A673 (cell line): ENCODE results near the gene MBNL2. TPM values are rescaled to one million over a fixed set of nuclear protein-coding genes. Genes with fewer than 3 reads are reported as not detected.

ENCODE experiments used
- BruUV-seq: library from RNA; stranded (reverse); fragments of 400-500 nt; replicated peaks from 2 replicates; lab custom pipeline; 2021; lab: Mats Ljungman, UMichigan
- CTCF ChIA-PET: fragments of 300-600 bp; sonication (Branson Sonifier 250); formaldehyde crosslinking; loops from one replicate; lab custom pipeline; 2022; ENCODE audit warnings: antibody characterized with exemption; lab: Charles Lee
- POLR2A ChIA-PET: fragments of 300-600 bp; sonication (Branson Sonifier 250); formaldehyde crosslinking; loops from one replicate; lab custom pipeline; 2022; ENCODE audit warnings: antibody characterized with exemption; ENCODE audit not compliant: low non-redundant PET; lab: Charles Lee
- DNase-seq: peaks from one replicate; pipeline ENCODE4 v3.0.0-alpha.2; 2015; ENCODE audit warnings: low spot score
- H3K27ac ChIP-seq: fragments of 200-600 bp; sonication (generic); 2 replicates; pipeline ENCODE4 v1.5.1; 2016; ENCODE audit warnings: mixed run types, low read depth, mild to moderate bottlenecking, mixed read lengths, antibody characterized with exemption, low read length; ENCODE audit not compliant: poor library complexity, severe bottlenecking
- H3K27me3 ChIP-seq: fragments of 200-600 bp; sonication (generic); replicated peaks from 2 replicates; pipeline ENCODE4 v1.6.1; 2017; ENCODE audit warnings: mixed run types, low read depth, mild to moderate bottlenecking, mixed read lengths, antibody characterized with exemption, low read length; ENCODE audit not compliant: insufficient read depth, poor library complexity
- H3K36me3 ChIP-seq: fragments of 200-600 bp; sonication (generic); 2 replicates; pipeline ENCODE4 v1.6.1; 2016; ENCODE audit warnings: mixed run types, mild to moderate bottlenecking, mixed read lengths, antibody characterized with exemption, low read length; ENCODE audit not compliant: insufficient read depth, poor library complexity, severe bottlenecking
- H3K4me1 ChIP-seq: fragments of 200-600 bp; sonication (generic); 2 replicates; pipeline ENCODE4 v1.6.1; 2017; ENCODE audit warnings: mixed run types, mild to moderate bottlenecking, mixed read lengths, antibody characterized with exemption, low read length; ENCODE audit not compliant: insufficient read depth, poor library complexity, severe bottlenecking
- H3K4me3 ChIP-seq: fragments of 200-600 bp; sonication (generic); 2 replicates; pipeline ENCODE4 v1.5.1; 2016; ENCODE audit warnings: low read depth, mixed run types, mild to moderate bottlenecking, mixed read lengths, low read length; ENCODE audit not compliant: poor library complexity, severe bottlenecking
- H3K9me3 ChIP-seq: fragments of 200-600 bp; sonication (generic); 2 replicates; pipeline ENCODE4 v1.6.1; 2016; ENCODE audit warnings: mixed run types, low read depth, mild to moderate bottlenecking, mixed read lengths, antibody characterized with exemption, low read length; ENCODE audit not compliant: poor library complexity, severe bottlenecking
- CTCF ChIP-seq: fragments of 300-800, 200-600 bp; sonication (generic); conservative IDR thresholded peaks from 2 replicates; pipeline ENCODE4 v1.5.1; 2017; ENCODE audit warnings: low read depth, mild to moderate bottlenecking, antibody characterized with exemption, low read length, moderate library complexity, mixed read lengths
- EZH2 ChIP-seq: fragments of 200-600 bp; sonication (generic); IDR thresholded peaks from 2 replicates; pipeline ENCODE4 v1.6.1; 2017; ENCODE audit warnings: borderline replicate concordance, low read depth, mild to moderate bottlenecking, mixed read lengths, antibody characterized with exemption, low read length; ENCODE audit not compliant: poor library complexity, severe bottlenecking
- intact Hi-C: fragments of 100-400 bp; cut with micrococcal nuclease; formaldehyde crosslinking; loops from one replicate; pipeline ENCODE4 v1.10.0; 2022; ENCODE audit not compliant: unreplicated experiment
- total RNA-seq: library from RNA; stranded (reverse); gene quantifications from 2 replicates; pipeline ENCODE4 v1.2.3, GENCODE V29; 2021

MBNL2 gene
- total RNA-seq, 1 experiment from 2014 or later, result 12.0 TPM

GRCh38 chr13:97272526-97272925 lies 50.4 kb downstream of the MBNL2 start:
- intact Hi-C loops, result no loop called here
- TF ChIP-seq CTCF (no peak), EZH2 (no peak)
- no peak overlapping the region for H3K27ac ChIP-seq
- DNase-seq, result no peak
- no TSS peak for BruUV-seq
- H3K27me3 ChIP-seq, result no peaks in the 10 kb centered on the region
- CTCF ChIA-PET, result no interaction called here
- H3K4me1 ChIP-seq, result peaks cover 24% of the 10 kb centered on the region
- H3K4me3 ChIP-seq, result no peak overlapping the region
- H3K36me3 ChIP-seq, result no peaks in the 10 kb centered on the region
- POLR2A ChIA-PET, result no interaction called here
- no peaks in the 10 kb centered on the region for H3K9me3 ChIP-seq

GRCh38 chr13:97273341-97273831 lies 51.3 kb downstream of the MBNL2 start:
- Histone ChIP-seq H3K9me3 (no peaks in the 10 kb centered on the region), H3K27me3 (no peaks in the 10 kb centered on the region), H3K27ac (no peak overlapping the region), H3K36me3 (no peaks in the 10 kb centered on the region), H3K4me1 (peaks cover 24% of the 10 kb centered on the region), H3K4me3 (no peak overlapping the region)
- intact Hi-C loops, result no loop called here
- BruUV-seq, result no TSS peak
- CTCF ChIA-PET, result no interaction called here
- no peak for TF ChIP-seq EZH2
- no peak for DNase-seq
- POLR2A ChIA-PET, result no interaction called here

- H3K4me1 ChIP-seq, result peaks cover 29% of the 10 kb centered on the region
- CTCF ChIA-PET, result no interaction called here
- BruUV-seq, result no TSS peak
- no peak overlapping the region for H3K27ac ChIP-seq
- H3K27me3 ChIP-seq, result no peaks in the 10 kb centered on the region
- no peaks in the 10 kb centered on the region for H3K9me3 ChIP-seq
- H3K36me3 ChIP-seq, result no peaks in the 10 kb centered on the region
- DNase-seq, result peak; percentile 62
- intact Hi-C loops, result no loop called here
- TF ChIP-seq CTCF, result no peak
- TF ChIP-seq EZH2, result no peak
- no peak overlapping the region for H3K4me3 ChIP-seq
- POLR2A ChIA-PET, result no interaction called here
These were observed 52.9 kb downstream of the MBNL2 start for GRCh38 chr13:97274829-97275649.
